ENCODE results near the gene KCNT1.

KCNT1 gene

DNA sequence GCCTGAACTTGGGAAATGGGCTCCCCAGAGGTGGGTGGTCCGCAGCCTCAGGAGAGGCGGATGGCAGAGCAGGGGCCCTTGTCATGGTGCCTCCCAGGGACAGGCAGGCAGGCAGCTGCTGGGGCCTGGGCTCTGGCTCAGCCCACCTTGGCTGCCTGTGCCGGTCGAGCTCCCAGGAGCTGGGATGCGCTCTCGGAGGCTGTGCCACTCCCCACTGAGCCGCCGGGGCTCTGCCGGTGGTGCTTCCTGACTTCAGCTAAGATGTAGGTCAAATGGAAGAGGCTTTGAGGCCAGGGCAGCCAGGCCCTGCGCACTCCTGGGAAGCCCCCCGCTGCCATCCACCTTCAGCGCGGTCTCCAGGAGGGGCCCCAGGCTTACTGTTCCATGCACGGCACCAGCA is 41.0 kb downstream of the KCNT1 start:
- H3K9me2 ChIP-seq (replicated peaks; ENCODE audit: control insufficient read depth, low read length): no peaks in the 10 kb centered on the region
- no peaks in the 10 kb centered on the region for H3K36me3 ChIP-seq (ENCODE audit: control insufficient read depth, low read length)
- H3K9me3 ChIP-seq (ENCODE audit: control insufficient read depth, insufficient read depth, low read length): no peaks in the 10 kb centered on the region
- no peaks in the 10 kb centered on the region for H3F3A ChIP-seq (ENCODE audit: control insufficient read depth, insufficient read depth)
- no peak overlapping the region for H3K4me2 ChIP-seq (ENCODE audit: low read length)
- H4K20me1 ChIP-seq (ENCODE audit: control insufficient read depth, insufficient read depth, low read depth, low read length): no peaks in the 10 kb centered on the region
- TF ChIP-seq, protein P1, sequence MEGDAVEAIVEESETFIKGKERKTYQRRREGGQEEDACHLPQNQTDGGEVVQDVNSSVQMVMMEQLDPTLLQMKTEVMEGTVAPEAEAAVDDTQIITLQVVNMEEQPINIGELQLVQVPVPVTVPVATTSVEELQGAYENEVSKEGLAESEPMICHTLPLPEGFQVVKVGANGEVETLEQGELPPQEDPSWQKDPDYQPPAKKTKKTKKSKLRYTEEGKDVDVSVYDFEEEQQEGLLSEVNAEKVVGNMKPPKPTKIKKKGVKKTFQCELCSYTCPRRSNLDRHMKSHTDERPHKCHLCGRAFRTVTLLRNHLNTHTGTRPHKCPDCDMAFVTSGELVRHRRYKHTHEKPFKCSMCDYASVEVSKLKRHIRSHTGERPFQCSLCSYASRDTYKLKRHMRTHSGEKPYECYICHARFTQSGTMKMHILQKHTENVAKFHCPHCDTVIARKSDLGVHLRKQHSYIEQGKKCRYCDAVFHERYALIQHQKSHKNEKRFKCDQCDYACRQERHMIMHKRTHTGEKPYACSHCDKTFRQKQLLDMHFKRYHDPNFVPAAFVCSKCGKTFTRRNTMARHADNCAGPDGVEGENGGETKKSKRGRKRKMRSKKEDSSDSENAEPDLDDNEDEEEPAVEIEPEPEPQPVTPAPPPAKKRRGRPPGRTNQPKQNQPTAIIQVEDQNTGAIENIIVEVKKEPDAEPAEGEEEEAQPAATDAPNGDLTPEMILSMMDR (IDR thresholded peaks at IDR 0.05; ENCODE audit: low read depth, low read length, poor library complexity, severe bottlenecking): no peak
- no peak for TF ChIP-seq EZH2phosphoT487 (IDR thresholded peaks at IDR 0.05; ENCODE audit: borderline replicate concordance, low read length)
- H3K27ac ChIP-seq (ENCODE audit: low read depth, low read length): no peak overlapping the region
- no peaks in the 10 kb centered on the region for H3K4me1 ChIP-seq (ENCODE audit: control insufficient read depth, low read length)
- no peak overlapping the region for H3K4me3 ChIP-seq (ENCODE audit: low read length)
- no peaks in the 10 kb centered on the region for H3K27me3 ChIP-seq (ENCODE audit: control insufficient read depth, low read length)
- H3K79me2 ChIP-seq (ENCODE audit: control insufficient read depth, low read length): no peaks in the 10 kb centered on the region

DNA sequence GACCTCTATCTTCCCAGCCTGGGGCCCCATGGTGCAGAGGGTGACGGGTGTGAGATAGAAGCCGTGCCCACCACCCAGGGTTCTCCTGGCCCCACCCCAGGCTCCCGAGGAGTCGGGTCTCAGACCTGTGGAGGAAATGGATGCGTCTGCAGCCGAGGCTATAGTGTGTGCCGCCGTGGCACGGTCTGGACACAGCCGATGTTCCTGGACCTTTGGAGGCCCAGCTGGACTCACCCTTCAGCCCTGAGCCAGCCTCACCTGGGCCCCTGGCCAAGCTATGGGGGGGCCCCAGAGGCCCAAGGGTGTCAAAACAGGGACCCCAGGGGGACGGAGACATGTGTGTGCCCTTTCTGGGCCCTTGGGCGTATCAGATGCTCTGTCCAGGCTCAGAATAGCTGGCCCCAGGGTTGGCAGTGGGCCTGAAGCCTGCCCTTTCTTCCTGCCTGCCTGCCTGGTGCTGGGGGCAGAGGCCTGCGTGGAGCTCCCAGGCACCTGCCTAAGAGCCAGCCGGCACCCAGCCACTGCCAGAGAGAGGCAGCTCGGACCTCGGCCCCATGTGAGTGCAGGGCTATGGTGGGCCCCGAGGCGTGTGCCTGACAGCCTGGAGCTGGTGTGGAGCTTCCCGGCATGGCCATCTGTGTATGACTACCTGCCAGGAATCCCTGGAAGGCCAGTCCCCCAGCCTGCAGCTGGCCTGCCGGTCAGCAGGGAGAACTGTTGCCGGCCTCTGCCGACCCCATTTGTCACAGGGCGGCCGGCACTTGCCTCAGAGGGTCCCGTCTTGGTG is 41.8 kb downstream of the KCNT1 start:
- Histone ChIP-seq H3K4me2 (ENCODE audit: low read length) (no peak overlapping the region), H4K20me1 (ENCODE audit: control insufficient read depth, insufficient read depth, low read depth, low read length) (no peaks in the 10 kb centered on the region), H3K9me2 (replicated peaks; ENCODE audit: control insufficient read depth, low read length) (no peaks in the 10 kb centered on the region), H3K79me2 (ENCODE audit: control insufficient read depth, low read length) (no peaks in the 10 kb centered on the region), H3K9me3 (ENCODE audit: control insufficient read depth, insufficient read depth, low read length) (no peaks in the 10 kb centered on the region), H3F3A (ENCODE audit: control insufficient read depth, insufficient read depth) (no peaks in the 10 kb centered on the region), H3K36me3 (ENCODE audit: control insufficient read depth, low read length) (no peaks in the 10 kb centered on the region), H3K27ac (ENCODE audit: low read depth, low read length) (no peak overlapping the region), H3K27me3 (ENCODE audit: control insufficient read depth, low read length) (no peaks in the 10 kb centered on the region), H3K4me3 (ENCODE audit: low read length) (no peak overlapping the region), H3K4me1 (ENCODE audit: control insufficient read depth, low read length) (no peaks in the 10 kb centered on the region)
- TF ChIP-seq, protein P1 (IDR thresholded peaks at IDR 0.05; ENCODE audit: low read depth, low read length, poor library complexity, severe bottlenecking): no peak
- no peak for TF ChIP-seq EZH2phosphoT487 (IDR thresholded peaks at IDR 0.05; ENCODE audit: borderline replicate concordance, low read length)

DNA sequence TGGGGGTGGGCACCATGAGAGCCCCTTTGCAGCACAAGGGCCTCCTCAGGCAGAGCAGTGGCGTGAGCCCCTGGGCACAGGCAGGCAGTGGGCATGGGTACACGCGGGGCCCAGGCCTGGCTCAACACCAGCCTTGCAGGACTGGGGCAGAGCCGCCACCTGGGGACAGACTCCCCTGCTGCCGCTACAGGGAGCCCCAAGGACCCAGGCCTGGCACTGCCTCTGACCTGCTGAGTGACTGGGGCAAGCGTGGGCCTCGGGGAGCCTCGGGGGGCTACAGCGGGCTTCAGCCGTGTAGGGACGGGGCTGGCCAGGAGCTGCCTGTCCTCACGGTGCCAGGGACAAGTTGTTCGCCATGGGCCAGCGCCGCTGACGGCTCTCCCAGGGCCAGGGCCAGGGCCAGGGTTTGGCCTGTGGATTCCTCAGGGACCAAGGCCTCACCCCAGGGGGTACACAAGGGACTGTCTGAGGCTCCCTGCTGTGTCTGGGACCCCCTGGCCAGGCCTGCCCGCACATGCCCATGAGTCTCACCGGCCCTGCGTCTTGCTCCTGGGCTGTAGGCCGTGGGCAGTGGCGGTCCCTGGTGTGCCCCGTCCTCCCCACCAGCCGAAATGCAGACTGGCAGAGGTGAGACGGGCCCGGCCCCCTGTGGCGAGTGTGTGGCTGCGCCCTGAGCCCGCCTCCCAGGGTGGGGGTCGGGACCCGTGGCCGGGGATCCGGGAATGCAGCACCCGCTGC is 42.5 kb downstream of the KCNT1 start:
- H4K20me1 ChIP-seq (ENCODE audit: control insufficient read depth, insufficient read depth, low read depth, low read length): no peaks in the 10 kb centered on the region
- H3K27ac ChIP-seq (ENCODE audit: low read depth, low read length): no peak overlapping the region
- H3K79me2 ChIP-seq (ENCODE audit: control insufficient read depth, low read length): no peaks in the 10 kb centered on the region
- no peaks in the 10 kb centered on the region for H3K27me3 ChIP-seq (ENCODE audit: control insufficient read depth, low read length)
- no peaks in the 10 kb centered on the region for H3K9me3 ChIP-seq (ENCODE audit: control insufficient read depth, insufficient read depth, low read length)
- TF ChIP-seq EZH2phosphoT487 (IDR thresholded peaks at IDR 0.05; ENCODE audit: borderline replicate concordance, low read length): no peak
- TF ChIP-seq, protein P1 (IDR thresholded peaks at IDR 0.05; ENCODE audit: low read depth, low read length, poor library complexity, severe bottlenecking): no peak
- H3K36me3 ChIP-seq (ENCODE audit: control insufficient read depth, low read length): no peaks in the 10 kb centered on the region
- H3K4me3 ChIP-seq (ENCODE audit: low read length): no peak overlapping the region
- H3K4me2 ChIP-seq (ENCODE audit: low read length): no peak overlapping the region
- no peaks in the 10 kb centered on the region for H3F3A ChIP-seq (ENCODE audit: control insufficient read depth, insufficient read depth)
- no peaks in the 10 kb centered on the region for H3K9me2 ChIP-seq (replicated peaks; ENCODE audit: control insufficient read depth, low read length)
- H3K4me1 ChIP-seq (ENCODE audit: control insufficient read depth, low read length): no peaks in the 10 kb centered on the region

Measured in DOHH2 (cell line).